Measurements from ENCODE around the gene MET.
"Not testable (repeated sequence)": the region's sequence is repeated elsewhere in the genome, so short reads cannot be mapped to it uniquely, and the experiment has no call there.

Gene MET

DNA sequence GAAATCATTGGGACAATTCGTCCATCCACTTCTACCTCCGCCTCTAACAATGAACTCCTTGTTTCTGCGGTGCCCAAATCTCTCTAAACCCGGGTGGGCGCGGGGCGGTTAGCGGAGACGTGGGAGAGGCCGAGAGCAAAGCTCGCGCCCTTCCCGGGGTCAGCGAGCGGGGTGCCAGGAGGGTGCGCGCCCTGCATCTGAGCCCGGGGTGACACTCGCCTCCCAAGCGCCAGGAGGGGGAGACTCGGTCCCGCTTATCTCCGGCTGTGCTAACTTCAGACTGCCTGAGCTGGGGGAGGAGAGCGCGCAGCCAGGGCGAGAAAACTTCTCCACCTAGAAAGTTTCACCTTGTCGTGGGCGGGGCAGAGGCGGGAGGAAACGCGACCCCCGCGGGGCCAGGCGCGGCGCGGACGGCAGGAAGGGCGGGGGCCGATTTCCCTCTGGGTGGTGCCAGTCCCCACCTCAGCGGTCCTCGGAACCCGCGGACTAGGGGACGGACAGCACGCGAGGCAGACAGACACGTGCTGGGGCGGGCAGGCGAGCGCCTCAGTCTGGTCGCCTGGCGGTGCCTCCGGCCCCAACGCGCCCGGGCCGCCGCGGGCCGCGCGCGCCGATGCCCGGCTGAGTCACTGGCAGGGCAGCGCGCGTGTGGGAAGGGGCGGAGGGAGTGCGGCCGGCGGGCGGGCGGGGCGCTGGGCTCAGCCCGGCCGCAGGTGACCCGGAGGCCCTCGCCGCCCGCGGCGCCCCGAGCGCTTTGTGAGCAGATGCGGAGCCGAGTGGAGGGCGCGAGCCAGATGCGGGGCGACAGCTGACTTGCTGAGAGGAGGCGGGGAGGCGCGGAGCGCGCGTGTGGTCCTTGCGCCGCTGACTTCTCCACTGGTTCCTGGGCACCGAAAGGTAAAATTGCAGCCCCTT, at the start of gene MET:
MET (plus strand) TSS at position 516 of the 915 bp plus-strand sequence. CDS start 26,889 bp downstream, outside the sequence.
- no peak for FAIRE-seq

DNA sequence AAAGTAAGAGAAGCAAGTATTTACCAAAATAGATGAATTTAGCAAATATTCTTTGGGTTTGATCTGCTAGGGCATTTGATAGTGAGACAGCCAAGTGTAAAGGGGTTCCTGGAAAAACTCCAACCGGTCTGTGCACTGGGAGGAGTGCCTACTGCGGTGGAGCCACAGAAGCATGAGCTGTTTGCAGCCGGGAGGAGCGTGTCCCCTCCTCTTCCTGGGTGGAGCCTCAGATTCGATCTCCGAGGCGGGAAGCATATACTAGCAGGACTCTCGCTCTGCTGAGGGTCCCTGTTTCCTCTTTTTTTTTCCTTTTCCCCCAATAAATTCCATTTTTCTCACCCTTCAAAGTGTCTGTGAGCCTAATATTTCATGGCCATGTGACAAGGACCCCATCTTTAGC, 45.1 kb upstream of the MET start:
- FAIRE-seq: no peak

- peak; percentile 17 for FAIRE-seq
Measured at GRCh38 chr7:116629051-116629463, 42.9 kb upstream of the MET start.

- no peak for FAIRE-seq
Measured at GRCh38 chr7:116630357-116630756, 41.6 kb upstream of the MET start.

GRCh38 chr7:116630932-116631671, 40.9 kb upstream of the MET start:
- no peak for FAIRE-seq

DNA sequence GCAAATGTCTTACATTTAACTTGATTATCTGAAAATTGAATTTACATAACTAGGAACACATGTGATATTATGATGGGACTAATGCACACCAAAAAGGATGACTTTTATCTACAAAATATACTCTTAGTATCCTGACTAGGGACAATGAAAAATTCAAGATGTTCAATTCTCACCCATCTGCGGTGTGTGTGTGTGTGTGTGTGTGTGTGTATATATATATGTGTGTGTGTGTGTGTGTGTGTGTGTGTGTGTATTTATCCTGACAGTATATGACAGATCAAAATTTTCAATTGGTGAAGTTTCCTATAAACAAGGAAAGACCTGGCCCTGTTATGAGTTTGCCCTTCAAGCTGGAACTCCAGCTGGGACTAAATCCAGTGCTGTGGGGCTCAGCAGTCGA, 40.3 kb upstream of the MET start:
- FAIRE-seq: no peak

- FAIRE-seq: no peak
Measured at GRCh38 chr7:116632384-116632783, 39.6 kb upstream of the MET start.

DNA sequence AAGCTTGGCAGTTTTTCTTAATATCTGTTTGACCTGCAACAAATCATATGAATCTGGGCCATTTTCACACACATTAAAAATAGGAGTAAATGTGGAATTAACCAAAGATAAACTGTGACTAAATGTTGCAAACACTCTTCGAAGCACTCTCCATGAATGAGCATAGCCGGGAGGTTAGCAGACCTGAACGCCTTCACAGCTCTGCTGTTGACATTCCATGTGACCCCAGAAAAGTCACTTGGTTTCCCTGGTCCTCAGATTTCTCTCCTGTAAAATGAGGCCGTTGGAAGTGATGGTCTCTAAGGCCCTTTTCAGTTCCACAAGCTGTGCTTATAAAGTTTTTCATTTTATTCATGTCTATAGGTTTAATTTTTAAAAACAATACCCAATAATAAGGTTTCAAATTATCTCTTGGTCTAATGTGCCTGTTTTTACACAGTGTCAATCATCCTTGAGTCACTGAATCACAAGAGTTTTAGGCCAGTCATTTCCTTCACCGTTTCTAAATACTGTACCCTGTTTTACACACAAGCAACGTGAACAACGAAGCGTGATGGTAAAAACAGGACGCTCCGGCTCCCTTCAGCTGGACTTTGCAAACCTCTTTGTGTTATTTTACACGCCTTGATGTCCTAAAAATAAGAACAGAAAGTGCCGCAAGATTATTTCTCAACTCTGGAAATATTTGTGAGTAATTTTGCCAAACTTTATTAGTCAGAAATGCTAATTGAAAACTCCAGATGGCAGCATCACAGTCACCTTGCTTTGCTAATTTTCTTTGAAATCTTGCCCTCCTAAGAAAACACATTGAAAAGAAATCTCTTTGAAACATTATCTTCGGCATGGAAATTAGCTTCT, 38.6 kb upstream of the MET start:
- no peak for FAIRE-seq

- no peak for FAIRE-seq
Measured at GRCh38 chr7:116636997-116637396, 35.0 kb upstream of the MET start.

- FAIRE-seq: not testable (repeated sequence)
Measured at GRCh38 chr7:116638592-116638991, 33.4 kb upstream of the MET start.

GRCh38 chr7:116641551-116642153, 30.3 kb upstream of the MET start:
- FAIRE-seq: no peak

DNA sequence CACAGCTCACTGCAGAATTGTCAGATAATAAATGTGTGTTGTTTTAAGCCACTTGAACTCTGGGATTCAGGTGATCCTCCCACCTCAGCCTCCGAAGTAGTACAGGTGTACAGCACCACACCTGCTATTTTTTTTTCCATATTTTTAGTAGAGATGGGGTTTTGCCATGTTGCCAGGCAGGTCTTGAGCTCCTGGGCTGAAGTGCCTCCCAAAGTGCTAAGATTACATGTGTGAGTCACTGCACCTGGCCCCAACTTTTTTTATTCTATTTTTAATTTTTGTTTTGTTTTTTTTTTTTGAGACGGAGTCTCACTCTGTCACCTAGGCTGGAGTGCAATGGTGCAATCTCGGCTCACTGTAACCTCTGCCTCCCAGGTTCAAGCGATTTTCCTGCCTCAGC, 28.8 kb upstream of the MET start:
- not testable (repeated sequence) for FAIRE-seq

DNA sequence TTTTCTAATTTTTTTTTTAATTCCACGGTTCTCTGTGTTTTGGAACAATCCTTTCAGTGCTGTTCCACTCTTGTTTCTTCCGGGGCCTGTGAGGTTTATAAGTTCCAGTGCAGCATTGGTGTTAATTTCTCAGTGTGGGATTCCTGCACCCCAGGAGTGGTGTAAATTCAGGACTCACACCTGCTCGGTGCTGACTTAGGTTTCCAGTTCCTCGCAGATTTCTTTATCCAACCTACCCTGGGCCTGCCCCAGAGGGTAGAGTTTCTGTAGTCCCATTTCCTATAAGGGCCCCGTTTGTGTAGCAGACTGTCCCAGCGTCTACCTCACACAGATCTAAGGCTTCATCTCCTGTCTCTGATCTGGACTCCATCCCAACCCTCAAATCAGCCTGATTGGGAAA, 27.4 kb upstream of the MET start:
- no peak for FAIRE-seq

DNA sequence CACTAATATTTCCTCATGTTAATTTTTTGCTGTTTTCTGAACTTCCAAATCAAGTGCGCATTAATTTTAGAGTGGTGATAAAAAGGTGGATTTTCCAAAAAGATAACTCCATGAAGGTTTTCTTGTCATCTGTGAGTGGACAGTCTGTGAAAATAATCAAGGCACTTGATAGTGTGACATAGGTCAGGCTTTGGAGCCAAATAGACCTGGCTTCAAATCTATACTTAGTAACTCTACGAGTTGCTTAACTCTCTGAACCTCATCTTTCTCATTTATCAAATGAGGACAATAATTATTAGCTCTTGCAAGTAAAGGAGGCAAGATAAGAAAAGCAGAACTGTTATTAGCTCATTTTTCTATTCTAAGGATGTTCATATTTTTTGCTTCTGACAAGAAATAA, 24.7 kb upstream of the MET start:
- FAIRE-seq: no peak

DNA sequence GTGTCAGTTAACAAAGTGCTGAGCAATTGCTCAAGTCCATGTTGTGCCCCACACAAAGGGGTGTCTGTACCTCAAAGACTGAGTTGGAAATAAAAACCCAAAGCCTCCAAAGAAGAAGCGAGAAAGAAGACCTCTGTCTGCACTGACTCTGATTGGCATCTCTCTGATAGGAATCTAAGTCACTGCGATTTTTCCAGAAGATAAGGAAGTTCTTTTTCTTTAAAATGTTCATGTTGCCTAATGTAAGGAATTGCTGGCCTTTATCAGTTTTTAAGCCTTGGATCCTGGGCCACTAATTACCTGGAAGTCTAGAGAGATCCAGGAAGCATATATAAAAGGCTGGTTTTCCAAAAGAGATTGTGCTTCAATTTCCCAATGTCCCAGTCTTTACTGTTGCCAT, 24.1 kb upstream of the MET start:
- no peak for FAIRE-seq

DNA sequence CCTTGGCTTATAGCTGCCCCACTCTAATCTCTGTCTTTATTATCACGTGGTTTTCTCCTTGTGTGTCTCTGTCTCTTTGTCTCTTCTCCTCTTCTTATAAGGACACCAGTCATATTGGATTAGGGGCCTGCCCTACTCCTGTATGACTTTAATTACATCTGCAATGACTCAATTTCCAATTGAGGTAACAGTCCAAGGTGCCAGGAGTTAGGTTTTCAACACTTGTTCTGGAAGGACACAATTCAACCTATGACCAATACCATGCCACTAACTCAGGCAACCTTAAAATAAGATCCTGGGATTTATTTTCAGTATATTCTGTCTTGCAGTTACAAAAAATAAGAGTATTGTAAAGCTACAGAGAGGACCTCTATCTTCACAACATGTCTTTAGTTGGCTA, 21.6 kb upstream of the MET start:
- FAIRE-seq: no peak

DNA sequence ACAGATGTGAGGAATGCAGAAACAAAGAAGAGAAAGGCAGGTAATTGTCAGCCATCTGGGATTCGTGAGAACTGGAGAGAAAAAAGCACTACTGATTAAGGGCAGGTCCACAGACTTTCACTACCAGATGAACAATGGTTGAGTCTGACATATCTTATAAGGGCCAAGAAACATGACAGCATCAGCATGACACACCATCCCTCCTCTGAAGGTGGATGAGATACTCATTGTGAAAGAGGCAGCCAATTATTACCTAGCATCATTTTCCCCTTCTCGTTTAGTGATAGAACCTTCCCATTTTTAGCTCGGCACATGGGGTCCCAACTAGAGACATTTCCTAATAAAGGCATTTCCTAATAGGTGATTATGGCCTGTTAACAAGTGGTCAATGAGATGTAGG, 19.2 kb upstream of the MET start:
- no peak for FAIRE-seq

DNA sequence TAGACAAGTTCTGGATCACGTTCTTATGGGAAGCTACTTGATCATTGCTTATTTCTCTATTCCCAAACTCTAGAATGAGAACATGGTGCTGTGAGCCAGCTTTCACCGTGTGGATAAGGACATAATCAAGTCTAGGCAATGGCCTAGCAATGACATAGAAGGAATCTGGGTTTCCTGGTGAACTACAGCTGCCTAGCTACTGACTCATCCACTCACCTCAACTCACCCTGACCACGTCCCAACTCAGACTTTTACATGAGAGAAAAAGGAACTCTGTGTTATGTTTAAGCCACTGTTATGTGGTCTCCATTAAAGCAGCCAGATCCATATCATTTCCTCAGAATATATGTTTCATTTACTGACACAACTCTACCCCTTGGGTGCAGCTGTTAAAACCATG, 18.8 kb upstream of the MET start:
- FAIRE-seq: no peak

GRCh38 chr7:116653646-116654045, 18.4 kb upstream of the MET start:
- FAIRE-seq: no peak

GRCh38 chr7:116659248-116659647, 12.7 kb upstream of the MET start:
- FAIRE-seq: not testable (repeated sequence)

GRCh38 chr7:116661865-116662264, 10.1 kb upstream of the MET start:
- no peak for FAIRE-seq

DNA sequence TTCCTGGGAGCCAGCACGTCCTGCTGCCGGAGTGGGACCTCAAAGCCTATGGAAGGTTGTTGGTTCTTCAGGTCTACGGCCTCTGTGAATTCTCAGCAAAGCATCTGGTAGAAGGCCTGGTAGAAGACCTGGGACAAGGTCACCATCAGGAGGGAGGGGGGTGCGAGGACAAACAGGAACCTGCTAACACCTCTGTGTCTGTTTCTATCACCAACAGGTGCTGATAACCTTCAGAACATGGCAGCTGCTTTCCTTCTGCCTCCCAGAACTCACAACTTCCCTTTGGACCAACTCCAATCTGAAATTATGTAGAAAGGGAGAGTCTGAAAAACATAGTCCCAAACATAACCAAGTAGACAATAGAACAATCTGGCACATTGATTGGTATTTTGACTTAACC, 8.3 kb upstream of the MET start:
- FAIRE-seq: no peak

All from islet of Langerhans (tissue), 1 donor.